ENCODE measurements around the gene RAB36.
A peak's percentile ranks its signal among the peaks of the same experiment; 100 is the strongest.

Gene RAB36

GRCh38 chr22:23144932-23145877, at the start of gene RAB36:
Gene RAB36, plus strand, starts transcription at chr22:23145477. Its CDS starts 1,140 bp downstream, at chr22:23146617.
- peak; percentile 87 for DNase-seq (ENCODE audit: low read depth)

- DNase-seq (ENCODE audit: low read depth), result no peak
These were observed 49.4 kb upstream of the RAB36 start for GRCh38 chr22:23095733-23096342.

GRCh38 chr22:23097412-23098229, 47.7 kb upstream of the RAB36 start:
- DNase-seq (ENCODE audit: low read depth), result no peak

- DNase-seq (ENCODE audit: low read depth), result no peak
These were observed 47.0 kb upstream of the RAB36 start for GRCh38 chr22:23098230-23098705.

- no peak for DNase-seq (ENCODE audit: low read depth)
These were observed 46.4 kb upstream of the RAB36 start for GRCh38 chr22:23098718-23099530.

- no peak for DNase-seq (ENCODE audit: low read depth)
These were observed 45.8 kb upstream of the RAB36 start for GRCh38 chr22:23099531-23099804.

- DNase-seq (ENCODE audit: low read depth), result no peak
These were observed 45.0 kb upstream of the RAB36 start for GRCh38 chr22:23100124-23100801.

- no peak for DNase-seq (ENCODE audit: low read depth)
These were observed 43.8 kb upstream of the RAB36 start for GRCh38 chr22:23101524-23101923.

- DNase-seq (ENCODE audit: low read depth), result no peak
These were observed 43.1 kb upstream of the RAB36 start for GRCh38 chr22:23102002-23102655.

GRCh38 chr22:23102776-23103175, 42.5 kb upstream of the RAB36 start:
- DNase-seq (ENCODE audit: low read depth), result no peak

GRCh38 chr22:23103199-23103954, 41.9 kb upstream of the RAB36 start:
- DNase-seq (ENCODE audit: low read depth), result no peak

GRCh38 chr22:23104187-23104971, 40.9 kb upstream of the RAB36 start:
- no peak for DNase-seq (ENCODE audit: low read depth)

- no peak for DNase-seq (ENCODE audit: low read depth)
These were observed 40.0 kb upstream of the RAB36 start for GRCh38 chr22:23105304-23105703.

- no peak for DNase-seq (ENCODE audit: low read depth)
These were observed 39.4 kb upstream of the RAB36 start for GRCh38 chr22:23105919-23106318.

- DNase-seq (ENCODE audit: low read depth), result no peak
These were observed 38.9 kb upstream of the RAB36 start for GRCh38 chr22:23106344-23106743.

- DNase-seq (ENCODE audit: low read depth), result no peak
These were observed 38.3 kb upstream of the RAB36 start for GRCh38 chr22:23106906-23107367.

GRCh38 chr22:23107487-23108248, 37.6 kb upstream of the RAB36 start:
- DNase-seq (ENCODE audit: low read depth), result no peak

All from GM04503 (cell line).